ENCODE data around the gene KRTAP21-3. TPM values are rescaled to one million over a fixed set of nuclear protein-coding genes. Genes with fewer than 3 reads are reported as not detected.

The KRTAP21-3 gene
- total and polyA plus RNA-seq, 10 of the 15 experiments (the other 5 are each of a cell fraction or from before 2014, with no cell fraction given) = not detected

DNA sequence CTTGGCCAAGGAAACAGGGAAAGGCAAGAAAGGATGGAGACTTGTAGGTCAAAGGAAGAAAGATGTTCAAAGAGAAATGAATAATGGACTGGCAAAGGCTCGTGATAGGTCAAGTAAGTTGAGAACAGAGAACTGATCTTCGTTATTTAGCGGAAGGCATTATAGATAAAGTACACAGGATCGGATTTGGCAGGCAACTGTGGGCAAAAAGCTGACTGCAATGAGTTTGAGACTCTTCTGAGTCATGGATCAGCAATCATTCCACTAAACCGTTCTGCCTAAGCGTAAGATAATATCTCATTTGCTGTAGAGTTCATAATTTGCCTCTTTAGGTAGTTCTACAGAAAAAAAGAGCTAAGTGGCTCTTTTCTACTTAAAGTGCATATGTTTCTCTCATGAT lies 34.1 kb downstream of the KRTAP21-3 start:
- SMC1A ChIA-PET (ENCODE audit: uncharacterized antibody, unreplicated experiment) = no interaction called here

DNA sequence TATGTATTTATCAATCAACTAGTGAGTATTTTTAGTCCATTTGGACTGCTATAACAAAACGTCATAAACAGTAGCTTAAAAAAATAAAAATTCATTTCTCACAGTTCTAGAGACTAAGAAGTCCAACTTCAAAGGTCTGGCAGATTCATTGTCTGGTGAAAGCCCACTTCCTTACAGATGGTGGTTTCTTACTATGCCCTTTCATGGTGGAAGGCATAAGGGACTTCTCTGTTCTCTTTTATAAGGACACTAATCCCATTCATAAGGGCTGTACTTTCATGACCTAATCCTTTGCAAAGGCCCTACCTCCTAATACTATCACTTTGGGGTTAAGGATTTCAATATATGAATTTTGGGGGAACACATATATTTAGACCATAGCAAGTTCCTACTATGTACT lies 38.0 kb downstream of the KRTAP21-3 start:
- 0% methylated on average over 1 of the region's 1 CpG for WGBS (ENCODE audit: insufficient coverage, insufficient replicate concordance, low lambda C conversion rate, missing lambda C conversion rate)
- intact Hi-C loops (cut with micrococcal nuclease; ENCODE audit: unreplicated experiment) = no loop called here
- ChIA-PET POLR2A (no interaction called here), CTCF (no interaction called here), RAD21 (ENCODE audit: unreplicated experiment) (no interaction called here), SMC1A (ENCODE audit: uncharacterized antibody, unreplicated experiment) (no interaction called here)
- Histone ChIP-seq H3K4me1 (ENCODE audit: control insufficient read depth, insufficient read depth, low read length) (no peaks in the 10 kb centered on the region), H3K27ac (ENCODE audit: control insufficient read depth, insufficient read depth) (no peak overlapping the region), H4K20me1 (ENCODE audit: control insufficient read depth, insufficient read depth) (no peaks in the 10 kb centered on the region), H3K4me2 (ENCODE audit: control insufficient read depth, insufficient read depth) (no peak overlapping the region), H3K9me3 (replicated peaks; ENCODE audit: control insufficient read depth, insufficient read depth, low read length) (no peaks in the 10 kb centered on the region), H2AFZ (ENCODE audit: control insufficient read depth, low read depth, low read length) (no peak overlapping the region), H3K4me3 (no peak overlapping the region), H3K36me3 (ENCODE audit: control insufficient read depth in 2 of 2, insufficient read depth in 2 of 2, low read length in 1 of 2) (no peaks in the 10 kb centered on the region), H3K9ac (ENCODE audit: control insufficient read depth, insufficient read depth, low read length) (no peak overlapping the region), H3K79me2 (ENCODE audit: control insufficient read depth, insufficient read depth, low read length) (no peaks in the 10 kb centered on the region), H3K27me3 (replicated peaks in 1 of 2; ENCODE audit: control insufficient read depth in 2 of 2, insufficient read depth in 2 of 2, low read length in 1 of 2) (no peaks in the 10 kb centered on the region)
- no peak for DNase-seq (ENCODE audit: low read depth, low spot score)
- no TSS peak for BruUV-seq (replicated peaks)
- in situ Hi-C loops (cut with MboI) = no loop called here
- no peak for ATAC-seq
- no peak for FAIRE-seq
- TF ChIP-seq SUZ12 (IDR thresholded peaks at IDR 0.05; ENCODE audit: unreplicated experiment) (no peak), ASH2L (IDR thresholded peaks at IDR 0.05; ENCODE audit: borderline replicate concordance, low read depth) (no peak), EGR1 (IDR thresholded peaks at IDR 0.05; ENCODE audit: borderline replicate concordance in 1 of 2, low read depth in 2 of 2, low read length in 2 of 2) (no peak), CREM (IDR thresholded peaks at IDR 0.05; ENCODE audit: low read depth) (no peak), SREBF1 (IDR thresholded peaks at IDR 0.05; ENCODE audit: low read length) (no peak), TAF1 (IDR thresholded peaks at IDR 0.05; ENCODE audit: borderline replicate concordance, low read depth, low read length) (no peak), MXI1 (IDR thresholded peaks at IDR 0.05; ENCODE audit: low read depth, low read length) (no peak), RFX5 (IDR thresholded peaks at IDR 0.05; ENCODE audit: low read depth, low read length) (no peak)
- TF ChIP-seq, protein P1, sequence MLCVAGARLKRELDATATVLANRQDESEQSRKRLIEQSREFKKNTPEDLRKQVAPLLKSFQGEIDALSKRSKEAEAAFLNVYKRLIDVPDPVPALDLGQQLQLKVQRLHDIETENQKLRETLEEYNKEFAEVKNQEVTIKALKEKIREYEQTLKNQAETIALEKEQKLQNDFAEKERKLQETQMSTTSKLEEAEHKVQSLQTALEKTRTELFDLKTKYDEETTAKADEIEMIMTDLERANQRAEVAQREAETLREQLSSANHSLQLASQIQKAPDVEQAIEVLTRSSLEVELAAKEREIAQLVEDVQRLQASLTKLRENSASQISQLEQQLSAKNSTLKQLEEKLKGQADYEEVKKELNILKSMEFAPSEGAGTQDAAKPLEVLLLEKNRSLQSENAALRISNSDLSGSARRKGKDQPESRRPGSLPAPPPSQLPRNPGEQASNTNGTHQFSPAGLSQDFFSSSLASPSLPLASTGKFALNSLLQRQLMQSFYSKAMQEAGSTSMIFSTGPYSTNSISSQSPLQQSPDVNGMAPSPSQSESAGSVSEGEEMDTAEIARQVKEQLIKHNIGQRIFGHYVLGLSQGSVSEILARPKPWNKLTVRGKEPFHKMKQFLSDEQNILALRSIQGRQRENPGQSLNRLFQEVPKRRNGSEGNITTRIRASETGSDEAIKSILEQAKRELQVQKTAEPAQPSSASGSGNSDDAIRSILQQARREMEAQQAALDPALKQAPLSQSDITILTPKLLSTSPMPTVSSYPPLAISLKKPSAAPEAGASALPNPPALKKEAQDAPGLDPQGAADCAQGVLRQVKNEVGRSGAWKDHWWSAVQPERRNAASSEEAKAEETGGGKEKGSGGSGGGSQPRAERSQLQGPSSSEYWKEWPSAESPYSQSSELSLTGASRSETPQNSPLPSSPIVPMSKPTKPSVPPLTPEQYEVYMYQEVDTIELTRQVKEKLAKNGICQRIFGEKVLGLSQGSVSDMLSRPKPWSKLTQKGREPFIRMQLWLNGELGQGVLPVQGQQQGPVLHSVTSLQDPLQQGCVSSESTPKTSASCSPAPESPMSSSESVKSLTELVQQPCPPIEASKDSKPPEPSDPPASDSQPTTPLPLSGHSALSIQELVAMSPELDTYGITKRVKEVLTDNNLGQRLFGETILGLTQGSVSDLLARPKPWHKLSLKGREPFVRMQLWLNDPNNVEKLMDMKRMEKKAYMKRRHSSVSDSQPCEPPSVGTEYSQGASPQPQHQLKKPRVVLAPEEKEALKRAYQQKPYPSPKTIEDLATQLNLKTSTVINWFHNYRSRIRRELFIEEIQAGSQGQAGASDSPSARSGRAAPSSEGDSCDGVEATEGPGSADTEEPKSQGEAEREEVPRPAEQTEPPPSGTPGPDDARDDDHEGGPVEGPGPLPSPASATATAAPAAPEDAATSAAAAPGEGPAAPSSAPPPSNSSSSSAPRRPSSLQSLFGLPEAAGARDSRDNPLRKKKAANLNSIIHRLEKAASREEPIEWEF (IDR thresholded peaks at IDR 0.05; ENCODE audit: insufficient replicate concordance, low read depth, low read length) = no peak

More for the DNA sequence above, 34.1 kb downstream of the KRTAP21-3 start:
- Histone ChIP-seq H3K4me1 (ENCODE audit: control insufficient read depth, insufficient read depth, low read length) (no peaks in the 10 kb centered on the region), H3K4me3 (no peak overlapping the region), H4K20me1 (ENCODE audit: control insufficient read depth, insufficient read depth) (no peaks in the 10 kb centered on the region), H3K9me3 (replicated peaks; ENCODE audit: control insufficient read depth, insufficient read depth, low read length) (no peaks in the 10 kb centered on the region), H3K36me3 (ENCODE audit: control insufficient read depth in 2 of 2, insufficient read depth in 2 of 2, low read length in 1 of 2) (no peaks in the 10 kb centered on the region), H3K27me3 (replicated peaks in 1 of 2; ENCODE audit: control insufficient read depth in 2 of 2, insufficient read depth in 2 of 2, low read length in 1 of 2) (no peaks in the 10 kb centered on the region), H3K27ac (ENCODE audit: control insufficient read depth, insufficient read depth) (no peak overlapping the region), H3K9ac (ENCODE audit: control insufficient read depth, insufficient read depth, low read length) (no peak overlapping the region), H2AFZ (ENCODE audit: control insufficient read depth, low read depth, low read length) (no peak overlapping the region), H3K79me2 (ENCODE audit: control insufficient read depth, insufficient read depth, low read length) (no peaks in the 10 kb centered on the region), H3K4me2 (ENCODE audit: control insufficient read depth, insufficient read depth) (no peak overlapping the region)
- TF ChIP-seq, protein P2, sequence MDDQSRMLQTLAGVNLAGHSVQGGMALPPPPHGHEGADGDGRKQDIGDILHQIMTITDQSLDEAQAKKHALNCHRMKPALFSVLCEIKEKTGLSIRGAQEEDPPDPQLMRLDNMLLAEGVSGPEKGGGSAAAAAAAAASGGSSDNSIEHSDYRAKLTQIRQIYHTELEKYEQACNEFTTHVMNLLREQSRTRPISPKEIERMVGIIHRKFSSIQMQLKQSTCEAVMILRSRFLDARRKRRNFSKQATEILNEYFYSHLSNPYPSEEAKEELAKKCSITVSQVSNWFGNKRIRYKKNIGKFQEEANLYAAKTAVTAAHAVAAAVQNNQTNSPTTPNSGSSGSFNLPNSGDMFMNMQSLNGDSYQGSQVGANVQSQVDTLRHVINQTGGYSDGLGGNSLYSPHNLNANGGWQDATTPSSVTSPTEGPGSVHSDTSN (IDR thresholded peaks at IDR 0.05; ENCODE audit: insufficient replicate concordance, low read depth, low read length) = no peak
- TF ChIP-seq PAX5 (IDR thresholded peaks at IDR 0.05; ENCODE audit: borderline replicate concordance, low read depth, low read length) = no peak
- TF ChIP-seq EGR1 (IDR thresholded peaks at IDR 0.05; ENCODE audit: borderline replicate concordance in 1 of 2, low read depth in 2 of 2, low read length in 2 of 2) = no peak
- RAD21 ChIA-PET (ENCODE audit: unreplicated experiment) = no interaction called here
- POLR2A ChIA-PET = interaction anchor here (0.7 kb wide), 1 partner anchor 10 kb away, joined by 3 read pairs; no protein-coding TSS in a partner anchor
- in situ Hi-C loops (cut with MboI) = no loop called here
- DNase-seq (ENCODE audit: low read depth, low spot score) (no peak), FAIRE-seq (no peak), ATAC-seq (no peak)
- intact Hi-C loops (cut with micrococcal nuclease; ENCODE audit: unreplicated experiment) = no loop called here
- WGBS (ENCODE audit: insufficient coverage, insufficient replicate concordance, low lambda C conversion rate, missing lambda C conversion rate) = under 1% methylated on average over 6 of the region's 6 CpGs
- CTCF ChIA-PET = no interaction called here
- BruUV-seq (replicated peaks) = no TSS peak

All from GM12878 (cell line).